ENCODE results near the gene PLCB1. TPM values are rescaled to one million over a fixed set of nuclear protein-coding genes. Genes with fewer than 3 reads are reported as not detected.

The PLCB1 gene
- total RNA-seq, 1 donor from 2014 or later = 7.2 TPM

- ATAC-seq (peak; percentile 52), DNase-seq (ENCODE audit: missing footprints) (peak; percentile 73)
- intact Hi-C loops (cut with DNase I) = no loop called here
Measured at GRCh38 chr20:8718279-8718678, 586.2 kb downstream of the PLCB1 start.

- DNase-seq (ENCODE audit: missing footprints) (no peak), ATAC-seq (peak; percentile 57)
- intact Hi-C loops (cut with DNase I) = loop anchor here (5.0 kb wide), 2 partner anchors 333 to 783 kb away; no protein-coding TSS in a partner anchor
Measured at GRCh38 chr20:8720089-8720488, 588.0 kb downstream of the PLCB1 start.

GRCh38 chr20:8721098-8721497 is 589.0 kb downstream of the PLCB1 start:
- DNase-seq (ENCODE audit: missing footprints) = peak; percentile 70
- ATAC-seq = peak; percentile 84
- intact Hi-C loops (cut with DNase I) = loop anchor here (1.0 to 5.0 kb wide), 3 partner anchors 334 to 784 kb away; no protein-coding TSS in a partner anchor

- intact Hi-C loops (cut with DNase I) = loop anchor here (2.0 to 5.0 kb wide), 3 partner anchors 335 to 785 kb away; no protein-coding TSS in a partner anchor
- no peak for DNase-seq (ENCODE audit: missing footprints)
- ATAC-seq = peak; percentile 81
Measured at GRCh38 chr20:8722277-8722928, 590.3 kb downstream of the PLCB1 start.

- intact Hi-C loops (cut with DNase I) = loop anchor here (2.0 to 5.0 kb wide), 3 partner anchors 336 to 786 kb away; no protein-coding TSS in a partner anchor
- DNase-seq (ENCODE audit: missing footprints) = no peak
- no peak for ATAC-seq
Measured at GRCh38 chr20:8723296-8723695, 591.2 kb downstream of the PLCB1 start.

GRCh38 chr20:8724884-8725283 is 592.8 kb downstream of the PLCB1 start:
- ATAC-seq = no peak
- DNase-seq (ENCODE audit: missing footprints) = no peak
- intact Hi-C loops (cut with DNase I) = loop anchor here (5.0 kb wide), 2 partner anchors 338 to 788 kb away; no protein-coding TSS in a partner anchor

- intact Hi-C loops (cut with DNase I) = no loop called here
- ATAC-seq (no peak), DNase-seq (ENCODE audit: missing footprints) (no peak)
Measured at GRCh38 chr20:8726460-8726859, 594.4 kb downstream of the PLCB1 start.

GRCh38 chr20:8735014-8735413 is 602.9 kb downstream of the PLCB1 start:
- intact Hi-C loops (cut with DNase I) = no loop called here
- ATAC-seq (no peak), DNase-seq (ENCODE audit: missing footprints) (no peak)

- intact Hi-C loops (cut with DNase I) = no loop called here
- DNase-seq (ENCODE audit: missing footprints) = no peak
- ATAC-seq = no peak
Measured at GRCh38 chr20:8735674-8736073, 603.6 kb downstream of the PLCB1 start.

- intact Hi-C loops (cut with DNase I) = no loop called here
- no peak for ATAC-seq
Measured at GRCh38 chr20:8740265-8740664, 608.2 kb downstream of the PLCB1 start.

GRCh38 chr20:8744228-8744844 is 612.3 kb downstream of the PLCB1 start:
- ATAC-seq = no peak
- intact Hi-C loops (cut with DNase I) = no loop called here

More at GRCh38 chr20:8740265-8740664, 608.2 kb downstream of the PLCB1 start:
- DNase-seq (ENCODE audit: missing footprints) = no peak

GRCh38 chr20:8749101-8749500 is 617.0 kb downstream of the PLCB1 start:
- no peak for DNase-seq (ENCODE audit: missing footprints)
- intact Hi-C loops (cut with DNase I) = no loop called here
- no peak for ATAC-seq

More at GRCh38 chr20:8744228-8744844, 612.3 kb downstream of the PLCB1 start:
- DNase-seq (ENCODE audit: missing footprints) = no peak

GRCh38 chr20:8749986-8750385 is 617.9 kb downstream of the PLCB1 start:
- intact Hi-C loops (cut with DNase I) = loop anchor here (10.0 kb wide), 1 partner anchor 865 kb away; no protein-coding TSS in a partner anchor

GRCh38 chr20:8755340-8756118 is 623.5 kb downstream of the PLCB1 start:
- intact Hi-C loops (cut with DNase I) = loop anchor here (10.0 kb wide), 1 partner anchor 859 kb away; no protein-coding TSS in a partner anchor
- ATAC-seq (no peak), DNase-seq (ENCODE audit: missing footprints) (no peak)

More at GRCh38 chr20:8749986-8750385, 617.9 kb downstream of the PLCB1 start:
- ATAC-seq = no peak
- DNase-seq (ENCODE audit: missing footprints) = no peak

GRCh38 chr20:8756410-8756809 is 624.3 kb downstream of the PLCB1 start:
- peak; percentile 34 for ATAC-seq
- intact Hi-C loops (cut with DNase I) = loop anchor here (10.0 kb wide), 1 partner anchor 858 kb away; no protein-coding TSS in a partner anchor

GRCh38 chr20:8757146-8757545 is 625.1 kb downstream of the PLCB1 start:
- DNase-seq (ENCODE audit: missing footprints) = no peak
- intact Hi-C loops (cut with DNase I) = loop anchor here (10.0 kb wide), 1 partner anchor 858 kb away; no protein-coding TSS in a partner anchor
- ATAC-seq = no peak

More at GRCh38 chr20:8756410-8756809, 624.3 kb downstream of the PLCB1 start:
- DNase-seq (ENCODE audit: missing footprints) = no peak

- intact Hi-C loops (cut with DNase I) = no loop called here
- ATAC-seq = no peak
Measured at GRCh38 chr20:8764344-8764962, 632.4 kb downstream of the PLCB1 start.

GRCh38 chr20:8766868-8767390 is 634.9 kb downstream of the PLCB1 start:
- DNase-seq (ENCODE audit: missing footprints) (no peak), ATAC-seq (no peak)
- intact Hi-C loops (cut with DNase I) = no loop called here

More at GRCh38 chr20:8764344-8764962, 632.4 kb downstream of the PLCB1 start:
- DNase-seq (ENCODE audit: missing footprints) = no peak
